Activated naive CD4-positive, alpha-beta T cell treated with anti-CD3 and anti-CD28 coated beads, Interleukin-2, amount 50 U/mL, for 24 hours (primary cell): ENCODE results near the gene LRCOL1.

Source experiments
- H3K27ac Mint-ChIP-seq: one replicate; pipeline ENCODE4 v1.8.0; 2021; ENCODE audit warnings: mild to moderate bottlenecking, mixed read lengths
- H3K27me3 Mint-ChIP-seq: one replicate; pipeline ENCODE4 v1.8.0; 2021; ENCODE audit warnings: mixed read lengths
- H3K36me3 Mint-ChIP-seq: one replicate; pipeline ENCODE4 v1.8.0; 2021; ENCODE audit warnings: mixed read lengths
- H3K4me1 Mint-ChIP-seq: one replicate; pipeline ENCODE4 v1.8.0; 2021; ENCODE audit warnings: mixed read lengths
- H3K4me3 Mint-ChIP-seq: one replicate; pipeline ENCODE4 v1.8.0; 2021; ENCODE audit warnings: mild to moderate bottlenecking, mixed read lengths
- H3K9me3 Mint-ChIP-seq: one replicate; pipeline ENCODE4 v1.8.0; 2021; ENCODE audit warnings: mixed read lengths

Gene LRCOL1

GRCh38 chr12:132560614-132561426 is 49.6 kb downstream of the LRCOL1 start:
- Mint-ChIP-seq H3K36me3 (no peaks in the 10 kb centered on the region), H3K4me3 (peak overlapping the region; percentile 81), H3K27ac (peak overlapping the region; percentile 30), H3K9me3 (no peaks in the 10 kb centered on the region), H3K4me1 (peaks cover 16% of the 10 kb centered on the region), H3K27me3 (no peaks in the 10 kb centered on the region)

DNA sequence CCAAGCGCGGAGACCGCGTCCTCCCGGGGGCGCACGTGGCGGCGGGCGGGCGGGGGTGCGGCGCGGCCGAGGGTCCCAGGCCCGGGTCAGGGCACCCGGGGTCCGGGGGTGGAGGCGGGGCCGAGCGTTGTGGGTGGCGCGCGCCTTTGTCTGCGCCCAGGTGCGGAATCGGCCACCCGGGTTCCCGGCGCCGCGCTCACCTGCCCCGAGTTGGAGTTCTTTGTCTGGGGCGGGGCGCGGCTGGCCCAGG is 50.1 kb downstream of the LRCOL1 start:
- Mint-ChIP-seq H3K36me3 (peaks cover 2% of the 10 kb centered on the region), H3K27ac (no peak overlapping the region), H3K27me3 (no peaks in the 10 kb centered on the region), H3K4me1 (peaks cover 16% of the 10 kb centered on the region), H3K9me3 (no peaks in the 10 kb centered on the region), H3K4me3 (peak overlapping the region; percentile 81)

DNA sequence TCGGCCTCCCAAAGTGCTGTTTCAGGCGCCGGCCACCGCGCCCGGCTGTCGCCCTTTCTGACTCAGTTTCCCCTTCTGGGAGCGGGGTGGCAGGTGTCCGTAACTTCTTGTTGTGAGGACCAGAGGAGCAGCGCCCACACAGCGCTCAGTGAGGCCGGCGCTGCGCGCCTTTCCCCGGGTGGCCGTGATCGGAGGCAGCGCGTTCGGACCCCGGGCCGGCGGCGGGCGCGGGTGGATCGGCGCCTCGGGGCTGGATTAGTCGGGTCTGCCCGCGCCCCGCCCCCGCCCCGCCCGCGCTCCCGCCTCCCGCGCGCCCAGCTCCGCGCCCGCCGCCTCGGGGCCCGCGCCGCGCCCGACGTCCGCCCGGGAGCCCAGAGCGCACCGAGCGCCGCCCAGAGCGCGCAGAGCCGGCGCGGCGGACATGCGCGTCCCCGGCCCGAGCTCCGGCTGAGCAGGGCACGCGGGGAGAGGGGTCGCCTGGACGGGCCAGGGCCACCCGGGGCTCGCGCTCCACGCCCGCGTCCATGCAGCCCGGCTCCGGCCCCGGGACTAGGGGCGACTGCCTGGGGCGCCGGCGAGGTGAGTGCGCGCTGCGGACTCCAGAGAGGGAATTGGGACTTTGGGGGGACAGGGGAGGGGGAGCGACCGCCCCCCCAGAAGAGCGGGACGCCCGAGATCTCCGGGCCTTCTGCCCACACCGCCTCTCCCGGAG is 50.6 kb downstream of the LRCOL1 start:
- Mint-ChIP-seq H3K9me3 (no peaks in the 10 kb centered on the region), H3K27ac (no peak overlapping the region), H3K36me3 (peaks cover 2% of the 10 kb centered on the region), H3K4me1 (peaks cover 13% of the 10 kb centered on the region), H3K4me3 (peak overlapping the region; percentile 74), H3K27me3 (no peaks in the 10 kb centered on the region)

- peaks cover 2% of the 10 kb centered on the region for H3K36me3 Mint-ChIP-seq
- H3K27ac Mint-ChIP-seq: no peak overlapping the region
- peaks cover 13% of the 10 kb centered on the region for H3K4me1 Mint-ChIP-seq
- H3K4me3 Mint-ChIP-seq: peak overlapping the region; percentile 74
- H3K27me3 Mint-ChIP-seq: no peaks in the 10 kb centered on the region
- H3K9me3 Mint-ChIP-seq: no peaks in the 10 kb centered on the region
Measured at GRCh38 chr12:132558861-132559623, 51.3 kb downstream of the LRCOL1 start.

DNA sequence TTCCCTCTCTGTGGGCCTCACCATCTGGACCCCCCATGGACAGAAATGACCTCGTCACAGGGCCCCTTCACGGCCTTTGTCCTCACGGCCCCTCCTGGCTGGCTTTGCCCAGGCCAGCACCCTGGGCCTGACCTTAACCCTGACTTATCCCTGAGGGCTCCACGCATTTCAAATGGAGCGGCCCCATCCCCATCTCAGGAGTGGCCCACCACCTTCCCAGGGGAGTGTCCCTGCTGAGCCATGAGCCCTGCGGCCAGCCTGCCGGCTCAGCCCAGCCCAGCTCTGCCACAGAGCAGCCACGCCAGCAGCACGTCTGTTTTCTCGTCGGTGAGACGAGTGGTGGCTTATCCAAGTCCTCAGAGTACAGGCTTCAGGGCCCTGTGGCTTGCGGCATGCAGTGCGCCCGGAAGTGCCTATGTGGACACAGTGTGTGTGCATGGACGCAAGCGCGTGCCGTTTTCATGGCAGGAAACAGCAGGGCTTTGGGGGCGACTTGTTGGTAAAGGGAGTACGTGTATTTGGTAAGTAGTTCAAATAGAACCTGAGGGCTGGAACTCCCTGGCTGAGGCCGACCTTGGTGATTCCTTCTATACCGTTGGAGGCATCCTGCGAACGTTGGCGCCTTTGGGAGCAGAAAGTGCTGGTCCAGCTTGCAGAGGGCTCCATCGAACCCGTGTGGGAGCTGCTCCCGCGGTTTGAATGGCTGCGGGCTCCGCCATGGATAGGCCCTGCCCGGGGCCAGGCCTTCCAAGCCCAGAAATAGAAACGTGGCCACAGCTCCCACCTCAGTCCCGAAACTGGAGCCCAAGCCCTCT is 52.1 kb downstream of the LRCOL1 start:
- Mint-ChIP-seq H3K4me1 (peaks cover 13% of the 10 kb centered on the region), H3K4me3 (peak overlapping the region; percentile 55), H3K27ac (no peak overlapping the region), H3K36me3 (peaks cover 2% of the 10 kb centered on the region), H3K27me3 (no peaks in the 10 kb centered on the region), H3K9me3 (no peaks in the 10 kb centered on the region)

GRCh38 chr12:132557291-132558015 is 52.9 kb downstream of the LRCOL1 start:
- no peaks in the 10 kb centered on the region for H3K9me3 Mint-ChIP-seq
- no peaks in the 10 kb centered on the region for H3K27me3 Mint-ChIP-seq
- peaks cover 13% of the 10 kb centered on the region for H3K4me1 Mint-ChIP-seq
- H3K36me3 Mint-ChIP-seq: peaks cover 2% of the 10 kb centered on the region
- H3K27ac Mint-ChIP-seq: no peak overlapping the region
- H3K4me3 Mint-ChIP-seq: no peak overlapping the region

- peaks cover 13% of the 10 kb centered on the region for H3K4me1 Mint-ChIP-seq
- no peaks in the 10 kb centered on the region for H3K27me3 Mint-ChIP-seq
- no peak overlapping the region for H3K27ac Mint-ChIP-seq
- no peaks in the 10 kb centered on the region for H3K9me3 Mint-ChIP-seq
- H3K4me3 Mint-ChIP-seq: no peak overlapping the region
- peaks cover 2% of the 10 kb centered on the region for H3K36me3 Mint-ChIP-seq
Measured at GRCh38 chr12:132556801-132557200, 53.6 kb downstream of the LRCOL1 start.

- Mint-ChIP-seq H3K4me1 (peaks cover 13% of the 10 kb centered on the region), H3K36me3 (peaks cover 2% of the 10 kb centered on the region), H3K27ac (no peak overlapping the region), H3K27me3 (no peaks in the 10 kb centered on the region), H3K4me3 (no peak overlapping the region), H3K9me3 (no peaks in the 10 kb centered on the region)
Measured at GRCh38 chr12:132556216-132556615, 54.2 kb downstream of the LRCOL1 start.

- peaks cover 2% of the 10 kb centered on the region for H3K36me3 Mint-ChIP-seq
Measured at GRCh38 chr12:132555686-132556085, 54.7 kb downstream of the LRCOL1 start.

DNA sequence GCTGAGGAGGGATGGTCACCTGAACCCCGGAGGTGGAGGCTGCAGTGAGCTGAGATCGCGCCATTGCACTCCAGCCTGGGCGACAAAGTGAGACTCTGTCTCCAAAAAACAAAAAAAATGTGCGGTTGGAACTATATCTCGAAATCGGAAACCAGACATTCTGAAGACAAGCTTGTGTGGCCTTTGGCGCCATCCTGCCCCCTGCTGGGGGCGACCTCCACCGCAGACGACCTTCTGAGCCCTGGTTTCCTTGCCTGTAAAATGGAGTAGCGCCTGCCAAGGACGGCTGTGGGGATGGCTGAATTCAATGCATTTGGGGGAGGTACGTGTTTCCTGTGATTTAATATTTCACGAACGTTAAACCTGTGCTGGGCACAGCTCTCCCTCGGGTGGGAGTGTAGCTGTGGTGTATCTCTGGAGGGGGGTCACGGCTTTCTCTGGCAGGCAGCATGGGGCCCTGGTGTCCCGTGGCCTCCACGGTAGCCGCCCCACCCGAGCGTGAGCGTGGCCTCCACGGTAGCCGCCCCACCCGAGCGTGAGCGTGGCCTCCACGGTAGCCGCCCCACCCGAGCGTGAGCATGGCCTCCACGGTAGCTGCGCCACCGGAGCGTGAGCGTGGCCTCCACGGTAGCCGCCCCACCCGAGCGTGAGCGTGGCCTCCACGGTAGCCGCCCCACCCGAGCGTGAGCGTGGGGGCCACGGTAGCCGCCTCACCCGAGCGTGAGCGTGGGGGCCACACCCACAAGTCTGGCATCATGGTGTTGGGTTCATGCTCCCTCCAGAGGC is 55.3 kb downstream of the LRCOL1 start:
- Mint-ChIP-seq H3K27me3 (no peaks in the 10 kb centered on the region), H3K27ac (no peak overlapping the region), H3K4me1 (peaks cover 13% of the 10 kb centered on the region), H3K4me3 (no peak overlapping the region), H3K36me3 (peaks cover 2% of the 10 kb centered on the region), H3K9me3 (no peaks in the 10 kb centered on the region)

More at GRCh38 chr12:132555686-132556085, 54.7 kb downstream of the LRCOL1 start:
- Mint-ChIP-seq H3K9me3 (no peaks in the 10 kb centered on the region), H3K4me1 (peaks cover 13% of the 10 kb centered on the region), H3K27ac (peak overlapping the region; percentile 76), H3K4me3 (no peak overlapping the region), H3K27me3 (no peaks in the 10 kb centered on the region)
